ENCODE measurements around the gene XPNPEP2. TPM values are rescaled to one million over a fixed set of nuclear protein-coding genes. Genes with fewer than 3 reads are reported as not detected.
A peak's percentile ranks its signal among the peaks of the same experiment; 100 is the strongest.

Gene XPNPEP2
- total and polyA plus RNA-seq, 9 of the 15 experiments (the other 6 are each of a cell fraction or from before 2014, with no cell fraction given) = 0.03 to 0.19 (median 0.09) TPM; not detected in 5

DNA sequence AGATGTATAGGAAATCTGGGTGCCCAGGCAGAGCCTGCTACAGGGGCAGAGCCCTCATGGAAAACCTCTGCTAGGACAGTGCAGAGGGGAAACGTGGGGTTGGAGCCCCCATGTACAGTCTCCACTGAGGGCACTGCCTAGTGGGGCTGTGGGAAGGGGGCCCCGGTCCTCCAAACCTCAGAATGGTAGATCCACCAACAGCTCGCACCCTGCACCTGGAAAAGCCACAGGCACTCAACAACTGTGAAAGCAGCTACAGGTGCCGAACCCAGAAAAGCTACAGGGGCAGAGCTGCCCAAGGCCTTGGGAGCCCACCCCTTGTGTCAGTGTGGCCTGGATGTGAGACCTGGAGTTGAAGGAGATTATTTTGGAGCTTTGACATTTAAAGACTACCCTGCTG is 5.4 kb upstream of the XPNPEP2 start:
- Histone ChIP-seq H3K9me1 (ENCODE audit: control insufficient read depth, insufficient read depth, low read length) (no peaks in the 10 kb centered on the region), H2AFZ (ENCODE audit: low read depth, low read length) (no peak overlapping the region), H3K36me3 (ENCODE audit: control insufficient read depth, insufficient read depth, low read length) (no peaks in the 10 kb centered on the region), H3K4me3 (no peak overlapping the region), H3K9ac (ENCODE audit: insufficient read depth in 1 of 2, low read depth in 2 of 2, low read length in 2 of 2) (no peak overlapping the region), H3K27me3 (ENCODE audit: control insufficient read depth in 2 of 2, insufficient read depth in 2 of 2, low read length in 2 of 2) (peaks cover 0 to 9% of the 10 kb centered on the region in 2 experiments; a peak in 4 of 5 replicates), H4K20me1 (replicated peaks; ENCODE audit: control insufficient read depth, insufficient read depth, low read length) (no peaks in the 10 kb centered on the region), H3K27ac (ENCODE audit: extremely low read depth, low read depth, low read length) (no peak overlapping the region), H3K9me3 (replicated peaks; ENCODE audit: control insufficient read depth, insufficient read depth, low read depth, low read length) (no peaks in the 10 kb centered on the region), H3K4me2 (ENCODE audit: insufficient read depth, low read length) (no peak overlapping the region), H3K79me2 (ENCODE audit: control insufficient read depth, insufficient read depth, low read length) (no peaks in the 10 kb centered on the region), H3K4me1 (replicated peaks in 1 of 2; ENCODE audit: control insufficient read depth in 2 of 2, insufficient read depth in 2 of 2, low read length in 2 of 2) (no peaks in the 10 kb centered on the region; a peak in 2 of 5 replicates)
- in situ Hi-C loops (cut with MboI) (no loop called here), intact Hi-C loops (cut with micrococcal nuclease) (no loop called here)
- TF ChIP-seq CAMTA2 (CRISPR knock-in tag; conservative IDR thresholded peaks at IDR 0.05) (no peak), CC2D1A (IDR thresholded peaks at IDR 0.05) (no peak)
- ATAC-seq (no peak), DNase-seq (ENCODE audit: extremely low read depth in 1 of 4, low spot score in 3 of 4) (no peak), FAIRE-seq (no peak)
- no TSS peak for BruUV-seq (replicated peaks)
- ChIA-PET CTCF (ENCODE audit: low intra/inter-chr PET ratio) (no interaction called here), POLR2A (interaction anchor here (0.6 kb wide), 1 partner anchor 198 kb away, joined by 3 read pairs; no protein-coding TSS in a partner anchor)
- 19% methylated on average over 4 of the region's 4 CpGs for WGBS (ENCODE audit: insufficient coverage, low coverage, missing lambda C conversion rate)

GRCh38 chrX:129736491-129736890 is 2.3 kb upstream of the XPNPEP2 start:
- in situ Hi-C loops (cut with MboI) = no loop called here
- WGBS (ENCODE audit: insufficient coverage, low coverage, missing lambda C conversion rate) = 0% methylated on average over 6 of the region's 6 CpGs
- CTCF ChIA-PET (ENCODE audit: low intra/inter-chr PET ratio) = no interaction called here

More at GRCh38 chrX:129736491-129736890, 2.3 kb upstream of the XPNPEP2 start:
- POLR2A ChIA-PET = interaction anchor here (1.5 kb wide), 1 partner anchor 10 kb away, joined by 7 read pairs; no protein-coding TSS in a partner anchor
- Histone ChIP-seq H4K20me1 (replicated peaks; ENCODE audit: control insufficient read depth, insufficient read depth, low read length) (no peaks in the 10 kb centered on the region), H3K9me3 (replicated peaks; ENCODE audit: control insufficient read depth, insufficient read depth, low read depth, low read length) (no peaks in the 10 kb centered on the region), H3K27me3 (ENCODE audit: control insufficient read depth in 2 of 2, insufficient read depth in 2 of 2, low read length in 2 of 2) (peaks cover 0 to 9% of the 10 kb centered on the region in 2 experiments; a peak in 3 of 5 replicates), H3K4me2 (ENCODE audit: insufficient read depth, low read length) (no peak overlapping the region), H3K36me3 (ENCODE audit: control insufficient read depth, insufficient read depth, low read length) (no peaks in the 10 kb centered on the region), H3K9ac (ENCODE audit: insufficient read depth in 1 of 2, low read depth in 2 of 2, low read length in 2 of 2) (no peak overlapping the region), H3K79me2 (ENCODE audit: control insufficient read depth, insufficient read depth, low read length) (no peaks in the 10 kb centered on the region), H3K4me3 (no peak overlapping the region), H2AFZ (ENCODE audit: low read depth, low read length) (no peak overlapping the region), H3K9me1 (ENCODE audit: control insufficient read depth, insufficient read depth, low read length) (no peaks in the 10 kb centered on the region), H3K27ac (ENCODE audit: extremely low read depth, low read depth, low read length) (no peak overlapping the region), H3K4me1 (replicated peaks in 1 of 2; ENCODE audit: control insufficient read depth in 2 of 2, insufficient read depth in 2 of 2, low read length in 2 of 2) (peaks cover 3 to 4% of the 10 kb centered on the region in 2 experiments; a peak in 2 of 5 replicates)
- ATAC-seq (no peak), FAIRE-seq (no peak), DNase-seq (ENCODE audit: extremely low read depth in 1 of 4, low spot score in 3 of 4) (no peak)
- no TSS peak for BruUV-seq (replicated peaks)
- intact Hi-C loops (cut with micrococcal nuclease) = no loop called here
- TF ChIP-seq CBFA2T3 (IDR thresholded peaks at IDR 0.05) (peak; percentile 33), RCOR1 (IDR thresholded peaks at IDR 0.05; ENCODE audit: borderline replicate concordance in 1 of 2, low read depth in 2 of 2, low read length in 2 of 2) (peak in 1 of 2 experiments; percentile 76; a peak in 1 of 4 replicates), RREB1 (CRISPR knock-in tag; IDR thresholded peaks at IDR 0.05) (0 out of 2 replicates have a peak, but pooled peaks have one; percentile 60), YBX1 (IDR thresholded peaks at IDR 0.05) (no peak)

Measured in K562 (cell line).